Aorta (tissue), 5 donors: ENCODE measurements around the gene GRIK4. TPM values are rescaled to one million over a fixed set of nuclear protein-coding genes. Genes with fewer than 3 reads are reported as not detected.

Experiments
- ATAC-seq: fragments of 200-7000 bp; cut with Tn5 transposase; one replicate; pipeline ENCODE4 v1.9.1; 2022; ENCODE audit warnings: moderate library complexity; ENCODE audit not compliant: low FRiP score
- DNase-seq, 2 donors: peaks; one replicate each; pipeline ENCODE4 v3.0.0-alpha.2; 2020
- H3K27ac ChIP-seq, 2 donors: one replicate each; pipeline ENCODE4 v1.5.1; 2013; ENCODE audit warnings: low read length in 2 of 2, mild to moderate bottlenecking in 2 of 2, moderate library complexity in 2 of 2, control low read depth in 1 of 2, inconsistent platforms in 1 of 2, low read depth in 1 of 2
- H3K27me3 ChIP-seq, 2 donors: one replicate each; pipeline ENCODE4 v1.6.1; 2013; ENCODE audit warnings: control low read depth in 1 of 2, low read length in 1 of 2, mild to moderate bottlenecking in 1 of 2, moderate library complexity in 1 of 2; ENCODE audit not compliant: insufficient read depth in 2 of 2, control insufficient read depth in 1 of 2
- H3K36me3 ChIP-seq, 2 donors: one replicate each; pipeline ENCODE4 v1.6.1; 2013; ENCODE audit warnings: control low read depth in 1 of 2, low read length in 1 of 2, mild to moderate bottlenecking in 1 of 2; ENCODE audit not compliant: insufficient read depth in 2 of 2, control insufficient read depth in 1 of 2
- H3K4me1 ChIP-seq, 2 donors: one replicate each; pipeline ENCODE4 v1.6.1; 2013; ENCODE audit warnings: low read length in 2 of 2, control low read depth in 1 of 2, mild to moderate bottlenecking in 1 of 2, moderate library complexity in 1 of 2; ENCODE audit not compliant: insufficient read depth in 2 of 2, control insufficient read depth in 1 of 2
- H3K4me3 ChIP-seq, 2 donors: one replicate each; pipeline ENCODE4 v1.5.1; 2013; ENCODE audit warnings: low read length in 2 of 2, control low read depth in 1 of 2, mild to moderate bottlenecking in 1 of 2
- H3K9me3 ChIP-seq: one replicate; pipeline ENCODE4 v1.6.1; 2013; ENCODE audit warnings: mild to moderate bottlenecking, low read length; ENCODE audit not compliant: control insufficient read depth
- WGBS, 2 donors: extraction: QIAGEN DNeasy Blood & Tissue Kit; methylation state at CpG; one replicate each; pipeline ENCODE4 v1.1.7; 2013; 5-methylcytosine and 5-hydroxymethylcytosine counted together
- intact Hi-C, 2 donors: fragments of 100-400 bp; cut with DNase I; formaldehyde crosslinking; loops; one replicate each; pipeline versions ENCODE4 v1.14.2 to v1.15.0; 2022
- polyA plus RNA-seq, 2 donors: library from polyadenylated mRNA; stranded (reverse); fragments of 200-250 nt; gene quantifications; one replicate each; pipeline ENCODE4 v1.2.3, GENCODE V29; 2013
- total RNA-seq, 2 donors: library from RNA; stranded (reverse); fragmentation: NEBNext Ultra II Directional; extraction: Animal tissue kit (Norgen Biotek cat#: 25700); gene quantifications; one replicate each; pipeline ENCODE4 v1.2.1, GENCODE V29; 2021
- donor health status: healthy with polysubstance abuse.
- donor health status: Bipolar disorder and iron deficiency.
- donor health status: DM: no; HTN: no; CAD: no.
- donor health status: DM: no; HTN: no; CAD: no.
- donor health status: DM: yes; HTN: yes; CAD: no.

Gene GRIK4
- total and polyA plus RNA-seq, 4 donors = not detected

GRCh38 chr11:120994091-120994859 lies 482.7 kb downstream of the GRIK4 start:
- no peaks in the 10 kb centered on the region for H3K9me3 ChIP-seq
- intact Hi-C loops = no loop called here
- no peaks in the 10 kb centered on the region for H3K36me3 ChIP-seq
- no peak overlapping the region for H3K4me3 ChIP-seq
- no peak for ATAC-seq
- WGBS, 2 donors = 6 to 12% methylated on average over 1 of the region's 1 CpG
- no peaks in the 10 kb centered on the region for H3K4me1 ChIP-seq
- no peak overlapping the region for H3K27ac ChIP-seq
- no peak for DNase-seq
- no peaks in the 10 kb centered on the region for H3K27me3 ChIP-seq

GRCh38 chr11:120995184-120995583 lies 483.6 kb downstream of the GRIK4 start:
- H3K4me3 ChIP-seq = no peak overlapping the region
- intact Hi-C loops = no loop called here
- no peaks in the 10 kb centered on the region for H3K9me3 ChIP-seq
- DNase-seq (no peak), ATAC-seq (no peak)
- no peaks in the 10 kb centered on the region for H3K36me3 ChIP-seq
- H3K27ac ChIP-seq = no peak overlapping the region
- H3K27me3 ChIP-seq = no peaks in the 10 kb centered on the region
- H3K4me1 ChIP-seq = no peaks in the 10 kb centered on the region
- WGBS, 2 donors = 95% methylated on average over 2 of the region's 2 CpGs

DNA sequence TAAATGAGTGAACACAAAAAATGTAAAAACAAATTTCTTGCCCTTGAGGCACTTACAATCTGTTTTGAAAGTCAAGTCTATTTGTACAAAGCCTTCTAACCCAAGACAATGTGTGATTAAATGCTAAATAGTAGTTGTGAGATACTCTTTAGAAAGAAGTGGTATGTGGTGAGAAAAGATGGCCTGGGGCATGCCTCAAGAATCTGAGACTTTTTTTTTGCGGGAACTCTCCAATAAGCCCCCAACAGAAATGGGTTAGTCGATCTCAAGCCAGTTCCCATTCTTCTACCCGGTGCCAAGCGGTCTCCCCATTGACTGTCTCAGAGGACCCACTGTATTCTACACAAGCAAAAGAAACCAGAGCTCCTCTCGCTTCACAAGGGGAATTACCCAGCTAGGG lies 485.4 kb downstream of the GRIK4 start:
- Histone ChIP-seq H3K27me3 (no peaks in the 10 kb centered on the region), H3K9me3 (no peaks in the 10 kb centered on the region), H3K27ac (no peak overlapping the region), H3K4me1 (no peaks in the 10 kb centered on the region), H3K36me3 (no peaks in the 10 kb centered on the region), H3K4me3 (no peak overlapping the region)
- DNase-seq = no peak
- 88 to 91% methylated on average over 5 of the region's 5 CpGs for WGBS, 2 donors
- no peak for ATAC-seq
- intact Hi-C loops = no loop called here

GRCh38 chr11:120998581-120998980 lies 487.0 kb downstream of the GRIK4 start:
- intact Hi-C loops = no loop called here
- Histone ChIP-seq H3K27ac (no peak overlapping the region), H3K36me3 (no peaks in the 10 kb centered on the region), H3K4me3 (no peak overlapping the region), H3K27me3 (peaks cover 0 to 2% of the 10 kb centered on the region in 2 donors), H3K4me1 (no peaks in the 10 kb centered on the region), H3K9me3 (no peaks in the 10 kb centered on the region)
- WGBS, 2 donors = 94 to 100% methylated on average over 1 of the region's 1 CpG
- ATAC-seq (no peak), DNase-seq (no peak)

DNA sequence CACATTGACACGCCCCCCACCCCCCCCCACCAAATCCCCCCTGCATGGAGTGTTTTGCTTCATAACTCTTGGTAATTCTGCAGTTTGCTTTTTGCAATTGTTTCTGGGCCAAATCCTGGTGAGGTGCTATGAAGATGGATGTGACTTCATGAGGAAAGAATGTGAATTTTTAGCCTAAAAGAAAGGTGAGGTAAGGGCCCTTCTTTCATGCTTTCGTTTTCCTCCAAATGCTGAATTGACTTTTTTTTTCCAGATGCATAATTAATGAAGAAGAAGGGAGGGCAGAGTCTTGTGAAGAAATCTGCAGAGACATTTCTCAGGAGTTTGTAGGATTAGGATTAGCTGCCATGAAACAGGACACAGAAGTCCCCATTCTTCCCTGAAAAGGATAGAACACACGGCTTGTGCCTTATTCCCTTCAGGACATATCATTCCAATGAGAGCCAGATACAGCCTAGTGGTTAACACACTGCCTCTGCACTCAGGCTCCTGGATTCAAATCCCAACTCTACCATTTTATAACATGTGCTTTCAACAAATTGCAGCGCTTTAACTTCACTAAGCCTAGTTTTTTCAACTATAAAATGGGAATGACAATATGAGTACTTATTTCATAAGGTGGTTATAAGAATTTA lies 492.8 kb downstream of the GRIK4 start:
- Histone ChIP-seq H3K4me1 (no peaks in the 10 kb centered on the region), H3K27me3 (peaks cover 0 to 2% of the 10 kb centered on the region in 2 donors), H3K4me3 (no peak overlapping the region), H3K27ac (no peak overlapping the region), H3K9me3 (no peaks in the 10 kb centered on the region), H3K36me3 (no peaks in the 10 kb centered on the region)
- DNase-seq = no peak
- WGBS, 2 donors = 39 to 49% methylated on average over 4 of the region's 4 CpGs
- ATAC-seq = no peak
- intact Hi-C loops = no loop called here

DNA sequence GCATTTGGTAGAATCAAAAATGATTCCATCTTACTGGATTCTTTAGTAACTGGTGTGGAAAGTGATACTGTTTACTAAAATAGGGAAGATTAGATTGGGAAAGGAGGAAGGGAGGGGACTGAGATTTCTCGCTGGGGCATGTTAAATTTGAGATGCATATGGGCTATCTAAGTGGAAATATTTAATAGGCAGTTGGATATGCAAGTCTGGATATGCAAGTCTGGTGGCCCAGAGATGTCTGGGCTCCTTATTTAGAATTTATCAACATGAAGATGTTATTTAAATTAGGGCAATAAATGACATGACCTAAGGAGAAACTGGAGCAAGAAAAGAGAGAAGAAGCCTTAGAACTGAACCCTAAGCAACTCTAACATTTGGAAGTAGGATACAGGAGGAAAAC lies 495.4 kb downstream of the GRIK4 start:
- Histone ChIP-seq H3K27me3 (peaks cover 0 to 2% of the 10 kb centered on the region in 2 donors), H3K9me3 (no peaks in the 10 kb centered on the region), H3K4me1 (no peaks in the 10 kb centered on the region), H3K36me3 (no peaks in the 10 kb centered on the region), H3K4me3 (no peak overlapping the region), H3K27ac (no peak overlapping the region)
- 82 to 88% methylated on average over 1 of the region's 1 CpG for WGBS, 2 donors
- ATAC-seq (no peak), DNase-seq (no peak)
- intact Hi-C loops = no loop called here

- no peak overlapping the region for H3K27ac ChIP-seq
- no peaks in the 10 kb centered on the region for H3K36me3 ChIP-seq
- intact Hi-C loops = no loop called here
- DNase-seq (no peak), ATAC-seq (no peak)
- H3K27me3 ChIP-seq = no peaks in the 10 kb centered on the region
- no peak overlapping the region for H3K4me3 ChIP-seq
- H3K4me1 ChIP-seq = no peaks in the 10 kb centered on the region
- H3K9me3 ChIP-seq = no peaks in the 10 kb centered on the region
Observed at GRCh38 chr11:121008551-121008950, 497.0 kb downstream of the GRIK4 start.

DNA sequence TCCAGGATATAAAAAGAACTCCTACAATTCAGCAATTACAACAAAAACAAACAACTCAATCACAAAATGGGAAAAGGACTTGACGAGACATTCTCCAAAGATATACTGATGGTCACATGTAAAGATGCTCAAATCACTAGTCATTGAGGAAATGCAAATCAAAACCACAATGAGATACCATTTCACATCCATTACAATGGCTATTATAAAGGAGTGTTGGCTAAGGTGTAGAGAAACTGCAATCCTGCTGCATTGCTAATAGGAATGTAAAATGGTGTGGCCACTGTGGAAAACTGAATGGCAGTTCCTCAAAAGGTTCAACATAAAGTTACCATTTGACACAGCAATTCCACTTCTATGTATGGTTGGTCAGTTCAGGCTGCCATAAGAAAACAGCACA lies 500.5 kb downstream of the GRIK4 start:
- DNase-seq (no peak), ATAC-seq (no peak)
- no peak overlapping the region for H3K4me3 ChIP-seq
- 76 to 80% methylated on average over 1 of the region's 1 CpG for WGBS, 2 donors
- H3K36me3 ChIP-seq = no peaks in the 10 kb centered on the region
- H3K27me3 ChIP-seq = no peaks in the 10 kb centered on the region
- no peak overlapping the region for H3K27ac ChIP-seq
- no peaks in the 10 kb centered on the region for H3K9me3 ChIP-seq
- intact Hi-C loops = no loop called here
- no peaks in the 10 kb centered on the region for H3K4me1 ChIP-seq

DNA sequence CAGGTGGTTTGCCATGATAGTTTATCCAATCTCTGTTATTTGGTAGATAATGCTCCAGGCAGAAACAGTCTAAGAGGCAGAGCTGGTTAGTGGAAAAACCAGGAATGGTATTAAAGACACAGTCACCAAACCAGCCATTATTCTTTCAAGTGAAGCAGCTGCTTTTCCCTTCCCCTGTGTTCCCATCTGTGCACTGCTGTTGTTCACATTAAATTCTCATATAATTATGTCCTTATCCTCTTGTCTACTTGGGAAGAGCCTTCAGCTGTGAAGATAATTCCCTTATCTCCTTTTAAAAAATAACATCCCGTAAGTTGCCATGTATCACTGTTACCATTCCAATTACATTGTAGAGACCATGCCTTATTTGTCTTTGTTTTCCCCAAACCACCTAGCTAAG lies 507.2 kb downstream of the GRIK4 start:
- no peaks in the 10 kb centered on the region for H3K27me3 ChIP-seq
- H3K36me3 ChIP-seq = no peaks in the 10 kb centered on the region
- 63 to 68% methylated on average over 1 of the region's 1 CpG for WGBS, 2 donors
- no peaks in the 10 kb centered on the region for H3K9me3 ChIP-seq
- H3K27ac ChIP-seq = no peak overlapping the region
- DNase-seq (no peak), ATAC-seq (no peak)
- intact Hi-C loops = no loop called here
- no peak overlapping the region for H3K4me3 ChIP-seq
- peaks cover 0 to 5% of the 10 kb centered on the region in 2 donors for H3K4me1 ChIP-seq
